HG03066 (cell line): ENCODE data around the gene DOK7.

Experiments
- ATAC-seq: cut with Tn5 transposase; IDR thresholded peaks from one replicate; pipeline ENCODE4 v1.9.1; 2021; ENCODE audit warnings: low read depth; ENCODE audit not compliant: unreplicated experiment

Gene DOK7

GRCh38 chr4:3461515-3462291 is 1.4 kb upstream of the DOK7 start:
- ATAC-seq: no peak

- no peak for ATAC-seq
Observed at GRCh38 chr4:3462321-3462789, 751 bp upstream of the DOK7 start.

GRCh38 chr4:3463556-3464348 is 646 bp downstream of the DOK7 start:
- ATAC-seq: no peak

GRCh38 chr4:3464349-3464905 is 1.3 kb downstream of the DOK7 start:
- ATAC-seq: no peak

GRCh38 chr4:3464911-3465697 is 2.0 kb downstream of the DOK7 start:
- no peak for ATAC-seq

- ATAC-seq: no peak
Observed at GRCh38 chr4:3465698-3466671, 2.9 kb downstream of the DOK7 start.

- no peak for ATAC-seq
Observed at GRCh38 chr4:3466691-3467600, 3.8 kb downstream of the DOK7 start.

GRCh38 chr4:3467601-3468031 is 4.5 kb downstream of the DOK7 start:
- no peak for ATAC-seq

- no peak for ATAC-seq
Observed at GRCh38 chr4:3468154-3468553, 5.0 kb downstream of the DOK7 start.

GRCh38 chr4:3468804-3469203 is 5.7 kb downstream of the DOK7 start:
- ATAC-seq: no peak

- ATAC-seq: no peak
Observed at GRCh38 chr4:3469386-3470243, 6.5 kb downstream of the DOK7 start.

- ATAC-seq: no peak
Observed at GRCh38 chr4:3470244-3471097, 7.4 kb downstream of the DOK7 start.

- no peak for ATAC-seq
Observed at GRCh38 chr4:3471098-3471760, 8.1 kb downstream of the DOK7 start.

GRCh38 chr4:3471886-3472285 is 8.8 kb downstream of the DOK7 start:
- no peak for ATAC-seq

- ATAC-seq: no peak
Observed at GRCh38 chr4:3472411-3473141, 9.5 kb downstream of the DOK7 start.
